Adrenal gland (tissue), 5 donors: ENCODE results near the gene MRPS2.

Experiments
- CTCF ChIP-seq, 6 experiments: fragments of 450-650 bp in 4 of 6; fragments of 200-600 bp in 2 of 6; sonication (generic) in 1 of 6; IDR thresholded peaks; 1 replicate in 5 of 6; 2 replicates in 1 of 6; pipeline versions ENCODE4 v1.5.1 to v1.8.0; 2016 to 2021; ENCODE audit warnings: antibody characterized with exemption in 6 of 6, mild to moderate bottlenecking in 2 of 6, moderate library complexity in 1 of 6
- POLR2A ChIP-seq, 2 donors: fragments of 450-650 bp; IDR thresholded peaks; one replicate each; pipeline ENCODE4 v1.6.1; 2017; ENCODE audit warnings: antibody characterized with exemption in 2 of 2, mild to moderate bottlenecking in 2 of 2, moderate library complexity in 1 of 2
- donor health status: DM: no; HTN: no; CAD: no.

- no peak for TF ChIP-seq CTCF (IDR thresholded peaks at IDR 0.05)
- TF ChIP-seq POLR2A (IDR thresholded peaks at IDR 0.05), result no peak
These were observed 2.4 kb downstream of the MRPS2 start for GRCh38 chr9:135502873-135503321.
